Ishikawa (cell line): ENCODE results near the gene GMNC.

Experiments
- CREB1 ChIP-seq: IDR thresholded peaks from 2 replicates; pipeline ENCODE4 v1.6.1; 2012; ENCODE audit warnings: low read depth
- EGR1 ChIP-seq: IDR thresholded peaks from 2 replicates; pipeline ENCODE4 v1.6.1; 2012
- EP300 ChIP-seq: IDR thresholded peaks from 2 replicates; pipeline ENCODE4 v1.6.1; 2012; ENCODE audit warnings: borderline replicate concordance
- NFIC ChIP-seq: IDR thresholded peaks from 2 replicates; pipeline ENCODE4 v1.6.1; 2012
- RAD21 ChIP-seq: IDR thresholded peaks from 2 replicates; pipeline ENCODE4 v1.6.1; 2012; ENCODE audit warnings: low read depth
- TAF1 ChIP-seq: IDR thresholded peaks from 2 replicates; pipeline ENCODE4 v1.6.1; 2012; ENCODE audit warnings: low read depth, mild to moderate bottlenecking
- TCF12 ChIP-seq: IDR thresholded peaks from 2 replicates; pipeline ENCODE4 v1.6.1; 2012; ENCODE audit warnings: low read depth
- TF ChIP-seq, protein P1 (sequence below): IDR thresholded peaks from 2 replicates; pipeline ENCODE4 v1.6.1; 2012; ENCODE audit warnings: low read depth, mild to moderate bottlenecking

DNA sequence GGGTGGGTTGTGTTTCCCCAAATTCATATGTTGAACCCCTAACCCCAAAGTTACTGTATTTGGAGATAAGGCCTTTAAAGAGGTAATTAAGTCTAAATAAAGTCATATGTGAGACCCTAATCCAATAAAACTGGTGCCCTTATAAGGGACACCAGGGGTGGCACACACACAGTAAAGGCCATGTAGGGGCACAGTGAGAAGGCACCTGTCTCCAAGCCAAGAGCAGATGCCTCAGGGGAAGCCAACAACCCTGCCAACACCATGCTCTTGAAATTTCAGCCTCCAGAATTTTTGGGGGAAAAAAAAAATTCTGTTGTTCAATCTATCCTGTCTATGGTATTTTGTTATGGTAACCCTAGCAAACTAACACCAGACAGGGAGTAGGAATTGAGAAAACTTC, 1.5 kb upstream of the GMNC start:
- TF ChIP-seq TCF12 (no peak), EP300 (no peak), RAD21 (no peak), TAF1 (no peak), NFIC (no peak), EGR1 (no peak), CREB1 (no peak)
- TF ChIP-seq, protein P1, sequence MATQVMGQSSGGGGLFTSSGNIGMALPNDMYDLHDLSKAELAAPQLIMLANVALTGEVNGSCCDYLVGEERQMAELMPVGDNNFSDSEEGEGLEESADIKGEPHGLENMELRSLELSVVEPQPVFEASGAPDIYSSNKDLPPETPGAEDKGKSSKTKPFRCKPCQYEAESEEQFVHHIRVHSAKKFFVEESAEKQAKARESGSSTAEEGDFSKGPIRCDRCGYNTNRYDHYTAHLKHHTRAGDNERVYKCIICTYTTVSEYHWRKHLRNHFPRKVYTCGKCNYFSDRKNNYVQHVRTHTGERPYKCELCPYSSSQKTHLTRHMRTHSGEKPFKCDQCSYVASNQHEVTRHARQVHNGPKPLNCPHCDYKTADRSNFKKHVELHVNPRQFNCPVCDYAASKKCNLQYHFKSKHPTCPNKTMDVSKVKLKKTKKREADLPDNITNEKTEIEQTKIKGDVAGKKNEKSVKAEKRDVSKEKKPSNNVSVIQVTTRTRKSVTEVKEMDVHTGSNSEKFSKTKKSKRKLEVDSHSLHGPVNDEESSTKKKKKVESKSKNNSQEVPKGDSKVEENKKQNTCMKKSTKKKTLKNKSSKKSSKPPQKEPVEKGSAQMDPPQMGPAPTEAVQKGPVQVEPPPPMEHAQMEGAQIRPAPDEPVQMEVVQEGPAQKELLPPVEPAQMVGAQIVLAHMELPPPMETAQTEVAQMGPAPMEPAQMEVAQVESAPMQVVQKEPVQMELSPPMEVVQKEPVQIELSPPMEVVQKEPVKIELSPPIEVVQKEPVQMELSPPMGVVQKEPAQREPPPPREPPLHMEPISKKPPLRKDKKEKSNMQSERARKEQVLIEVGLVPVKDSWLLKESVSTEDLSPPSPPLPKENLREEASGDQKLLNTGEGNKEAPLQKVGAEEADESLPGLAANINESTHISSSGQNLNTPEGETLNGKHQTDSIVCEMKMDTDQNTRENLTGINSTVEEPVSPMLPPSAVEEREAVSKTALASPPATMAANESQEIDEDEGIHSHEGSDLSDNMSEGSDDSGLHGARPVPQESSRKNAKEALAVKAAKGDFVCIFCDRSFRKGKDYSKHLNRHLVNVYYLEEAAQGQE = no peak
